Heart right ventricle (tissue), 16 donors: Measurements from ENCODE around the gene PLEKHH3. TPM values are rescaled to one million over a fixed set of nuclear protein-coding genes. Genes with fewer than 3 reads are reported as not detected.
A peak's percentile ranks its signal among the peaks of the same experiment; 100 is the strongest.
"Not testable (repeated sequence)": the region's sequence is repeated elsewhere in the genome, so short reads cannot be mapped to it uniquely, and the experiment has no call there.

Experiments used
- ATAC-seq, 8 donors: fragments of 200-7000 bp; cut with Tn5 transposase; one replicate each; pipeline ENCODE4 v1.9.1; 2020; ENCODE audit warnings: mild to moderate bottlenecking in 8 of 8, moderate library complexity in 8 of 8, moderate number of reproducible peaks in 1 of 8
- DNase-seq, 2 donors: peaks; one replicate each; pipeline ENCODE4 v3.0.0-alpha.2; 2020
- H3K27ac ChIP-seq, 10 donors: fragments of 200-600 bp; sonication (generic) in 2 of 10; one replicate each; pipeline versions ENCODE4 v1.5.0 to v1.8.0; 2020 to 2022; ENCODE audit warnings: mild to moderate bottlenecking in 3 of 10
- H3K27me3 ChIP-seq, 7 donors: fragments of 200-600 bp; one replicate each; pipeline ENCODE4 v1.8.0; 2021 to 2022; ENCODE audit warnings: mild to moderate bottlenecking in 2 of 7
- H3K36me3 ChIP-seq, 9 donors: fragments of 200-600 bp; sonication (generic) in 1 of 9; one replicate each; pipeline versions ENCODE4 v1.5.0 to v1.8.0; 2020 to 2022; ENCODE audit warnings: mild to moderate bottlenecking in 2 of 9
- H3K4me1 ChIP-seq, 9 donors: fragments of 200-600 bp; sonication (generic) in 1 of 9; one replicate each; pipeline versions ENCODE4 v1.5.0 to v1.8.0; 2020 to 2022; ENCODE audit warnings: mild to moderate bottlenecking in 4 of 9
- H3K4me3 ChIP-seq, 10 donors: fragments of 200-600 bp; sonication (generic) in 2 of 10; one replicate each; pipeline versions ENCODE4 v1.5.0 to v1.8.0; 2020 to 2022; ENCODE audit warnings: mild to moderate bottlenecking in 7 of 10, moderate library complexity in 2 of 10
- H3K9me3 ChIP-seq, 11 donors: fragments of 200-600 bp in 10 of 11; sonication (generic) in 2 of 11; one replicate each; pipeline versions ENCODE4 v1.5.0 to v1.8.0; 2013 to 2022; ENCODE audit warnings: mild to moderate bottlenecking in 2 of 11, control low read depth in 1 of 11, moderate library complexity in 1 of 11
- WGBS, 2 donors: extraction: QIAGEN DNeasy Blood & Tissue Kit; methylation state at CpG; one replicate each; pipeline ENCODE4 v1.1.7; 2013; ENCODE audit warnings: inconsistent platforms in 1 of 2; 5-methylcytosine and 5-hydroxymethylcytosine counted together
- intact Hi-C, 10 donors: fragments of 100-400 bp; cut with DNase I; formaldehyde crosslinking; loops; one replicate each; pipeline versions ENCODE4 v1.11.1 to v1.14.2; 2022
- polyA plus RNA-seq, 2 donors: library from polyadenylated mRNA; stranded (reverse); fragments of 200-250 nt; gene quantifications; one replicate each; pipeline ENCODE4 v1.2.3, GENCODE V29; 2013
- total RNA-seq, 10 donors: library from RNA; stranded (reverse); fragmentation: NEBNext Ultra II Directional in 3 of 10; extraction: Animal tissue kit (Norgen Biotek cat#: 25700) in 3 of 10; gene quantifications; one replicate each; pipeline versions ENCODE4 v1.2.1 to v1.2.4, GENCODE V29; 2021 to 2023
- TF ChIP-seq, protein P1 (sequence below), 9 donors: fragments of 200-600 bp; sonication (generic) in 2 of 9; IDR thresholded peaks; one replicate each; pipeline versions ENCODE4 v1.5.0 to v1.8.0; 2021 to 2022; ENCODE audit warnings: antibody characterized with exemption in 9 of 9, mild to moderate bottlenecking in 5 of 9, moderate library complexity in 1 of 9
- donor health status: Arrhythmogenic right ventricular cardiomyopathy.
- donor health status: ischemic (EF 13 %, LVEDD 7.1; RV severe dilation, severe dysfunction).
- donor health status: healthy with polysubstance abuse.
- donor health status: DM: no; HTN: yes; CAD: no.
- donor health status: DM: no; HTN: no; CAD: no.
- donor health status: ischemic (EF 25% LVEDD 6.9; RV normal size, moderate dysfunction).
- donor health status: ischemic (EF 25% LVEDD 5.7; RV mildly dilated, moderate dysfunction).
- donor health status: healthy.
- donor health status: DM: yes; HTN: yes; CAD: no.
- donor health status: Ischemic cardiomyopathy.
- donor health status: ischemic (EF 35%, LVEDD 5.7; RV mildly dilated, moderate dysfunction).
- donor health status: nonischemic (EF 11% LVEDD 7.7; RV severe dilation, severe dysfunction).
- donor health status: DM: yes; HTN: yes; CAD: no.
- donor health status: PGD.
- donor health status: ischemic (EF 29% LVEDD 5.4; RV normal size, mild dysfunction).
- donor health status: nonischemic (EF 23%, LVEDD 6.1; RV moderate dilation, normal function).

The PLEKHH3 gene
- total and polyA plus RNA-seq, 12 donors = 12.8 to 42.1 (median 22.8) TPM

DNA sequence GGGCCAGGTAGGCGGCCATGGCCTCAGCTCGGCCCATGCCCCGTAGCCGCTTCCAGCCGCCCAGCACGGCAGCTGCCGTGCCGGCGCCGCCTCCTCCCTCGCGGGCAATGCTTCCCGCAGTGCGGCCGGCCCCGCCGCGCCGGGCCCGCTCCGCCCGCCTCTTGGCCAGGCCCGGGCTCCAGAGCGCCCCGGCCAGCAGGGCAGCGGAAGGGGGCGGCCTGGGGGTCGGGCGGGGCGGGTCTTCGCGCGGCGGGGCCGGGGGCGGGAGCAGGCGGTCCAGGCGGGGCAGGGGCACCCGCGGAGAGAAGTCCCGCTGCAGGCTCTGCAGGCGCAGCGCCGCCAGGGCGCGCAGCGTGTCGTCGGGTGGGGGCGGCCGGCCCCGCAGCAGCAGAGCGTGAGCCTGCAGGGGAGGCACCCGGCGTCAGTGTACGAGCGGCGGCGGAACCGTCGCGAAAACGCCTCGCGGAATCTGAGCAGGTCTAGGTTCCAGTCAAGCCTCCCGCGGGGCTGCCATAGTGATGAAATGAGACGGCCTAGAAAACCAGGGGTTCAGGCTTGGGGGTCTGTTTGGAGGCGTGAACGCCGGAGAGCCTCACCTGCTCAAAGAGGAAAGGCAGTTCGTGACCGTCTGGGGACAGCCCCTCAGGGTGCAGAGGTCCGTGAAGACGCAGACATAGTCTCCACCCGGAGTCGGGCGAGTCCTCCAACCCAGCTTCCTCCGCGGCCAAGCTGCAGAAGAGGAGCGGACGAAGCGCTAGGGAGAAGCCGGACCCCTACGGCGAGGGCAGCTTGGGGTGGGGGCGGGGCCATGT lies 6.6 kb downstream of the PLEKHH3 start:
- H3K4me3 ChIP-seq = peak overlapping the region in 1 of 10 donors; percentile 34
- no peak for DNase-seq
- intact Hi-C loops = loop anchor here in 2 of 10 donors (10.0 kb wide), 1 partner anchor 55 kb away; no protein-coding TSS in a partner anchor
- TF ChIP-seq, protein P1, sequence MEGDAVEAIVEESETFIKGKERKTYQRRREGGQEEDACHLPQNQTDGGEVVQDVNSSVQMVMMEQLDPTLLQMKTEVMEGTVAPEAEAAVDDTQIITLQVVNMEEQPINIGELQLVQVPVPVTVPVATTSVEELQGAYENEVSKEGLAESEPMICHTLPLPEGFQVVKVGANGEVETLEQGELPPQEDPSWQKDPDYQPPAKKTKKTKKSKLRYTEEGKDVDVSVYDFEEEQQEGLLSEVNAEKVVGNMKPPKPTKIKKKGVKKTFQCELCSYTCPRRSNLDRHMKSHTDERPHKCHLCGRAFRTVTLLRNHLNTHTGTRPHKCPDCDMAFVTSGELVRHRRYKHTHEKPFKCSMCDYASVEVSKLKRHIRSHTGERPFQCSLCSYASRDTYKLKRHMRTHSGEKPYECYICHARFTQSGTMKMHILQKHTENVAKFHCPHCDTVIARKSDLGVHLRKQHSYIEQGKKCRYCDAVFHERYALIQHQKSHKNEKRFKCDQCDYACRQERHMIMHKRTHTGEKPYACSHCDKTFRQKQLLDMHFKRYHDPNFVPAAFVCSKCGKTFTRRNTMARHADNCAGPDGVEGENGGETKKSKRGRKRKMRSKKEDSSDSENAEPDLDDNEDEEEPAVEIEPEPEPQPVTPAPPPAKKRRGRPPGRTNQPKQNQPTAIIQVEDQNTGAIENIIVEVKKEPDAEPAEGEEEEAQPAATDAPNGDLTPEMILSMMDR (IDR thresholded peaks at IDR 0.05) = no peak
- H3K9me3 ChIP-seq = no peaks in the 10 kb centered on the region
- peaks cover 0 to 87% (median 33%) of the 10 kb centered on the region in 9 donors for H3K36me3 ChIP-seq
- H3K4me1 ChIP-seq = peaks cover 25 to 66% (median 47%) of the 10 kb centered on the region in 9 donors
- H3K27ac ChIP-seq = peak overlapping the region in 2 of 10 donors; percentile 10 to 83
- H3K27me3 ChIP-seq = peaks cover 0 to 60% (median 0%) of the 10 kb centered on the region in 7 donors
- WGBS, 2 donors = 74 to 75% methylated on average over 57 to 83 of the region's 87 CpGs
- no peak for ATAC-seq

DNA sequence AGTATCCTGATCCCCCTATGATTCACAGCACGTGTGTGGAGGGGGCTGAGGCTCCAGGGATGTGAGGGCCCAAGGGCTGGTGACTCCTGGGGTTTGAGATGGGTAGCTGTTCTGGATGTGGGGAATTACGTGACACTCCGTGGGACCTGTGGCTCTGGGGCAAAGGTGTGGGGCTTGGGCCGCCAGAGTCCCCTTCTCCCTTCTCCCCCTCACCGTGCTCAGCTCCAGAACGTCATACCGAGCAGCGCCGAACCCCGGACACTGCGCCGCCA lies 7.2 kb downstream of the PLEKHH3 start:
- DNase-seq (no peak), ATAC-seq (no peak)
- peaks cover 23 to 61% (median 42%) of the 10 kb centered on the region in 9 donors for H3K4me1 ChIP-seq
- TF ChIP-seq, protein P1 (IDR thresholded peaks at IDR 0.05) = no peak
- no peak overlapping the region for H3K4me3 ChIP-seq
- H3K27me3 ChIP-seq = peaks cover 0 to 55% (median 0%) of the 10 kb centered on the region in 7 donors
- H3K9me3 ChIP-seq = no peaks in the 10 kb centered on the region
- H3K36me3 ChIP-seq = peaks cover 0 to 92% (median 33%) of the 10 kb centered on the region in 9 donors
- intact Hi-C loops = loop anchor here in 2 of 10 donors (10.0 kb wide), 1 partner anchor 55 kb away; no protein-coding TSS in a partner anchor
- WGBS, 2 donors = 85 to 88% methylated on average over 12 of the region's 12 CpGs
- peak overlapping the region in 7 of 10 donors; percentile 2 to 86 (median 34) for H3K27ac ChIP-seq

DNA sequence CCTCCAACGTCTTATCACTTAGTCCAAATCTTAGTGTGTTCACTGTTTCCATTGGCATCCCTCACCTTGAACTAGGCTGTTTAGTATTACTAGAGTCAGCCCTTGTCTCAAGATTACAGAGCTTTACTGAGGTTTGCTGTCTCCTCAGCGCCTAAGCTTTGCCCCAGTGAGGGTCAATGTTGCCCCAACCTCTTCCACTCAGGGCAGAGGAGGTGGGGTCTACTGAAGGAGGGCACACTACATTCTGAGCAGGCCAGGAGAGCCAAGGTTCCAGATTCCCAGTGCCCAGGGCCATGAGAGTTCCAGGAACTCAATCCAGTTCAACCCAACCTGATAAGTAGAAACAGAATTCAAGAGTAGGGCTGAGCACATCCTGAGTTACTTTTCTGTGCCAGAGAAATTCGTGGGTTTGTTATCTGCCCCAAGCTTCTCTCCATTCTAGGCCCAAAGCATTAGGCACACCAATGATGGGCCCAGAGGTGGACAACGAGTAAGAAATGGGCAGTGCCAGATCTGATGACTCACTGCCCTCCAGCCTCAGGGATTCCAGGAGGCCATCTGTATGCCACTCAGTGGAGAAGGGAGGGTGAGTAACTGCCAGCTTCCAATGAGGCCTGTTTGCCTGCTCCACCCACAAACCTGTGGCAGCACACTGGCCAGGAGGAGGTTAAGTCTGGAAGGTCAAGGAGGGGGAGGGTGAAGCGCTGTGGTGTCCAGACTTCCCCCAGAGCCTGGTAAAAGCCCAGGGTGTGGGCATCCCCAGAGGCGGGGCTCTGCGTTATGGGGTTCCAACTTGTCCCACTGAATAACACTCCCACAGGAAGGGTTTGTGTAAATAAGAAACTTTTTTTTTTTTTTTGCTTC lies 9.5 kb downstream of the PLEKHH3 start:
- Histone ChIP-seq H3K4me3 (no peak overlapping the region), H3K27ac (peak overlapping the region; percentile 53 to 86 (median 74)), H3K27me3 (peaks cover 0 to 31% (median 0%) of the 10 kb centered on the region in 7 donors), H3K36me3 (peaks cover 0 to 97% (median 21%) of the 10 kb centered on the region in 9 donors), H3K9me3 (no peaks in the 10 kb centered on the region), H3K4me1 (peaks cover 10 to 43% (median 27%) of the 10 kb centered on the region in 9 donors)
- DNase-seq (peak in 1 of 2 donors; percentile 36), ATAC-seq (peak; percentile 27 to 80 (median 64))
- TF ChIP-seq, protein P1 (IDR thresholded peaks at IDR 0.05) = no peak
- intact Hi-C loops = loop anchor here in 2 of 10 donors (10.0 kb wide), 1 partner anchor 53 kb away; no protein-coding TSS in a partner anchor
- 40 to 42% methylated on average over 7 of the region's 7 CpGs for WGBS, 2 donors

DNA sequence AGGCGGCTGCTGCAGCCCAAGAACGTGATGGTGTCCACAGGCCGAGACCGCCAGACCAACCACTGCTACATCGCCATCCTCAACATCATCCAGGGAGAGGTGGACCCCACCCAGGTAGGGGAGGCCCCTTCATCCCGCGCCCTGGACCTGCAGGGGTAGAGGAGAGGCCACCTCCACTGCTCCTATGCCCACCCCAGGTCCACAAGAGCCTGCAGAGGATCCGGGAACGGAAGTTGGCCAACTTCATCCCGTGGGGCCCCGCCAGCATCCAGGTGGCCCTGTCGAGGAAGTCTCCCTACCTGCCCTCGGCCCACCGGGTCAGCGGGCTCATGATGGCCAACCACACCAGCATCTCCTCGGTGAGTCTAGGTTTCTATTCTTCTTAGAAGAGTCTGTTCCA lies 10.7 kb downstream of the PLEKHH3 start:
- H3K4me1 ChIP-seq = peaks cover 10 to 40% (median 29%) of the 10 kb centered on the region in 9 donors
- DNase-seq, H3K9me3 ChIP-seq, ATAC-seq, H3K4me3 ChIP-seq: not testable (repeated sequence)
- intact Hi-C loops = loop anchor here in 2 of 10 donors (10.0 kb wide), 1 partner anchor 51 kb away; no protein-coding TSS in a partner anchor
- 88 to 89% methylated on average over 12 to 13 of the region's 16 CpGs for WGBS, 2 donors
- H3K27ac ChIP-seq = peak overlapping the region in 5 of 10 donors; percentile 66 to 86 (median 78)
- H3K27me3 ChIP-seq = peaks cover 0 to 19% (median 0%) of the 10 kb centered on the region in 7 donors
- peaks cover 0 to 96% (median 13%) of the 10 kb centered on the region in 9 donors for H3K36me3 ChIP-seq
